ENCODE measurements around the gene GIGYF2. TPM values are rescaled to one million over a fixed set of nuclear protein-coding genes. Genes with fewer than 3 reads are reported as not detected.

GIGYF2 gene
- total RNA-seq, 4 donors from 2014 or later = 62.6 to 88.3 (median 67.7) TPM

DNA sequence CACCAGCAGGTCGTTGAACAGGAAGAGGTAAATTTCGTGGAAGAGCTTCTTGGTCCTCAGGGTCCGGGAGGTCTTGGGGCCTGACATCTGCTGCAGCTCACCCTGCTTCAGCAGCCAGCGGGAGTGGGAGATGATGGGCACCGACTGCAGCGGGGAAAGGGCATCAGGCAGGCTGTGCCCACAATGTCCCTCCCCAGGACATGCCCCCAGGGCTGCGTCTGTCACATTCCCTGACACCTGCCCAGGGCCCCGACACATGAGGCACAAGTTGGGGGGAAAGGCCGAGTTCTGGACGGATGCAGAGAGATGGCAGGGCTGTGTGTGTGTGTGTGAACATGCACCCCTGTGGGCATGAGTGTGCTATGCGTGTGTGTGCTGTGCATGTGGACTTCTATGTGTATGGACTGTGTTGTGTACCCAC lies 186.9 kb downstream of the GIGYF2 start:
- no peaks in the 10 kb centered on the region for H3K36me3 ChIP-seq
- TF ChIP-seq CTCF (IDR thresholded peaks at IDR 0.05) = no peak
- TF ChIP-seq POLR2AphosphoS5 (IDR thresholded peaks at IDR 0.05) = no peak
- no peak for TF ChIP-seq POLR2A (IDR thresholded peaks at IDR 0.05)
- no peak for TF ChIP-seq EP300 (IDR thresholded peaks at IDR 0.05)
- H3K27me3 ChIP-seq = peaks cover 43% of the 10 kb centered on the region
- no peak overlapping the region for H3K27ac ChIP-seq
- no peak overlapping the region for H3K4me3 ChIP-seq
- ATAC-seq = no peak
- H3K9me3 ChIP-seq = no peaks in the 10 kb centered on the region
- H3K4me1 ChIP-seq = no peaks in the 10 kb centered on the region
- 77 to 92% methylated on average over 2 to 3 of the region's 11 CpGs for WGBS, 2 donors (ENCODE audit: low coverage in 1 of 2)

GRCh38 chr2:232884549-232885263 lies 187.6 kb downstream of the GIGYF2 start:
- TF ChIP-seq POLR2AphosphoS5 (IDR thresholded peaks at IDR 0.05) = no peak
- no peak for TF ChIP-seq CTCF (IDR thresholded peaks at IDR 0.05)
- TF ChIP-seq POLR2A (IDR thresholded peaks at IDR 0.05) = no peak
- TF ChIP-seq EP300 (IDR thresholded peaks at IDR 0.05) = no peak
- no peak overlapping the region for H3K27ac ChIP-seq
- no peaks in the 10 kb centered on the region for H3K9me3 ChIP-seq
- no peak overlapping the region for H3K4me3 ChIP-seq
- no peaks in the 10 kb centered on the region for H3K36me3 ChIP-seq
- ATAC-seq = no peak
- no peaks in the 10 kb centered on the region for H3K4me1 ChIP-seq
- peaks cover 46% of the 10 kb centered on the region for H3K27me3 ChIP-seq
- 83% methylated on average over 7 of the region's 27 CpGs; no CpG with 5 or more reads in 1 of the 2 donors for WGBS, 2 donors (ENCODE audit: low coverage in 1 of 2)

- TF ChIP-seq POLR2AphosphoS5 (IDR thresholded peaks at IDR 0.05) = no peak
- no peak for TF ChIP-seq EP300 (IDR thresholded peaks at IDR 0.05)
- TF ChIP-seq POLR2A (IDR thresholded peaks at IDR 0.05) = no peak
- TF ChIP-seq CTCF (IDR thresholded peaks at IDR 0.05) = no peak
- H3K27me3 ChIP-seq = peaks cover 53% of the 10 kb centered on the region
- H3K9me3 ChIP-seq = no peaks in the 10 kb centered on the region
- no peaks in the 10 kb centered on the region for H3K36me3 ChIP-seq
- H3K4me3 ChIP-seq = no peak overlapping the region
- no peak for ATAC-seq
- no peaks in the 10 kb centered on the region for H3K4me1 ChIP-seq
- 79 to 89% methylated on average over 5 to 7 of the region's 25 CpGs for WGBS, 2 donors (ENCODE audit: low coverage in 1 of 2)
- H3K27ac ChIP-seq = no peak overlapping the region
Observed at GRCh38 chr2:232885264-232885961, 188.3 kb downstream of the GIGYF2 start.

DNA sequence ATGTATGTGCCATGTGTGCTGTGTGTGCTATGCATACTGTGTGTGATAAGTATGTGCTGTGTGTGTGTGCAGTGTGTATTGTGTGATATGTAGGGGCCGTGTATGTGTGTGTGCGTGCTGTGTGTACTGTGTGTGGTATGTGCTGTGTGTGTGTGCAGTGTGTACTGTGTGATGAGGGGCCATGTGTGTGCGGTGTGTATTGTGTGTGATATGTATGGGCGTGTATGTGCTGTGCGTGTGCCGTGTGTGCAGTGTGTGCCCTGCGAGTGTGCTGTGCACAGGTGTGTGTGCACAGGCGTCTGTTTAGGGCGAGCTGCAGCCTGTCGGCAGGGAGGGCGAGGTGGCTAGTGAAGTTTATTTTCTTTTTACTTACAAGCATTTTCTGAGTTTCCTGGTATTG lies 189.0 kb downstream of the GIGYF2 start:
- H3K27me3 ChIP-seq = peaks cover 61% of the 10 kb centered on the region
- 79 to 83% methylated on average over 7 to 11 of the region's 11 CpGs for WGBS, 2 donors (ENCODE audit: low coverage in 1 of 2)
- no peaks in the 10 kb centered on the region for H3K4me1 ChIP-seq
- H3K9me3 ChIP-seq = no peaks in the 10 kb centered on the region
- H3K4me3 ChIP-seq = no peak overlapping the region
- no peak for ATAC-seq
- no peaks in the 10 kb centered on the region for H3K36me3 ChIP-seq
- H3K27ac ChIP-seq = no peak overlapping the region
- no peak for TF ChIP-seq EP300 (IDR thresholded peaks at IDR 0.05)

DNA sequence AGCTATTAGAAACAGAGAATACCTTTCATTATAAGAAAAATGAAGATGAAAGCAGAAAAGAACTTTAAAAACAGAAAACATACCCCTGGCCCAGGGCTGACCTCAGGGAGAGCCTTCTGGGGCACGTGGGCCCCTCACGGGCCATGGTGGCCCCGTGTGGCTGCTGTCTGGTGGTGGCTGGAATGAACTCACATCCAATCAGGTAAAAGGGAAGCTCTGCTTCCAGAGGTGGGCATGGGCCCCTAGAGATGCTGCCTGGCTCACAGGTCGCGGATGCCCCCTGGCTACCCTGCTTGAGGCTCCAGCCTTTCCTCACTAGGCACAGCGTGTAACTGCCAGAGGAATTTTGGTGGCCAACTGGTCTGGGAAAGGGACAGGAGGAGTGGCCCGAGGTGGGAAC lies 189.5 kb downstream of the GIGYF2 start:
- H3K36me3 ChIP-seq = no peaks in the 10 kb centered on the region
- H3K4me1 ChIP-seq = no peaks in the 10 kb centered on the region
- no peak overlapping the region for H3K27ac ChIP-seq
- ATAC-seq = no peak
- TF ChIP-seq CTCF (IDR thresholded peaks at IDR 0.05) = no peak
- no peaks in the 10 kb centered on the region for H3K9me3 ChIP-seq
- peaks cover 65% of the 10 kb centered on the region for H3K27me3 ChIP-seq
- WGBS, 2 donors (ENCODE audit: low coverage in 1 of 2) = 60 to 69% methylated on average over 1 to 4 of the region's 7 CpGs
- H3K4me3 ChIP-seq = no peak overlapping the region

All from gastroesophageal sphincter (tissue), 4 donors.